HepG2 (cell line): Measurements from ENCODE around the gene ZSCAN31. TPM values are rescaled to one million over a fixed set of nuclear protein-coding genes. Genes with fewer than 3 reads are reported as not detected.
A peak's percentile ranks its signal among the peaks of the same experiment; 100 is the strongest.

Experiments
- ESRRA ChIP-seq: sonication (generic); formaldehyde crosslinking; IDR thresholded peaks from 2 replicates; pipeline ENCODE4 v1.5.1; 2020; ENCODE audit warnings: mild to moderate bottlenecking, low read depth, missing genetic modification reagents
- FOSL2 ChIP-seq: sonication (generic); formaldehyde crosslinking; IDR thresholded peaks from 2 replicates; pipeline ENCODE4 v1.4.0; 2020; ENCODE audit warnings: missing genetic modification reagents
- FOXK1 ChIP-seq: sonication (generic); formaldehyde crosslinking; IDR thresholded peaks from 2 replicates; pipeline ENCODE4 v1.4.0; 2020; ENCODE audit warnings: low read depth, missing genetic modification reagents, borderline replicate concordance
- FOXM1 ChIP-seq: sonication (generic); formaldehyde crosslinking; IDR thresholded peaks from 2 replicates; pipeline ENCODE4 v1.5.0; 2020; ENCODE audit warnings: missing genetic modification reagents
- GABPA ChIP-seq, 2 experiments: IDR thresholded peaks; 2 replicates each; pipeline ENCODE4 v1.6.1; 2011 to 2016; ENCODE audit warnings: low read depth in 2 of 2, low read length in 1 of 2, missing biosample characterization in 1 of 2, missing genetic modification characterization in 1 of 2
- POGZ ChIP-seq: sonication (generic); formaldehyde crosslinking; IDR thresholded peaks from 2 replicates; pipeline ENCODE4 v1.4.0; 2020; ENCODE audit warnings: mild to moderate bottlenecking, missing genetic modification reagents
- RBFOX2 ChIP-seq: fragments of 200-400 bp; formaldehyde crosslinking; IDR thresholded peaks from 2 replicates; pipeline ENCODE4 v1.6.1; 2017; ENCODE audit warnings: low read depth, mild to moderate bottlenecking, low read length
- U2AF2 ChIP-seq: fragments of 200-400 bp; formaldehyde crosslinking; IDR thresholded peaks from 2 replicates; pipeline ENCODE4 v1.6.1; 2017; ENCODE audit warnings: low read depth, mild to moderate bottlenecking, low read length
- ZFAT ChIP-seq: sonication (generic); formaldehyde crosslinking; conservative IDR thresholded peaks from 2 replicates; pipeline ENCODE4 v1.8.1; 2023; ENCODE audit warnings: missing genetic modification reagents, inconsistent platforms
- ZFP36L1 ChIP-seq: sonication (generic); formaldehyde crosslinking; IDR thresholded peaks from 2 replicates; pipeline ENCODE4 v1.8.0; 2022; ENCODE audit warnings: mild to moderate bottlenecking, missing genetic modification reagents, moderate library complexity
- ZNF615 ChIP-seq: sonication (generic); formaldehyde crosslinking; IDR thresholded peaks from 2 replicates; pipeline ENCODE4 v1.5.0; 2020; ENCODE audit warnings: mild to moderate bottlenecking, missing genetic modification reagents, borderline replicate concordance
- polyA plus RNA-seq, 8 experiments: library from polyadenylated mRNA; depleted of rRNA in 3 of 8; stranded (reverse) in 7 of 8; unstranded in 1 of 8; fragments of >200 nt; fragmentation: Illumina TruSeq in 4 of 8; extraction: Trizol in 4 of 8; gene quantifications; 2 replicates each; pipeline versions ENCODE4 v1.2.1 to v1.2.3, GENCODE V29; 2011 to 2016; ENCODE audit warnings: low read depth in 4 of 8, missing spikeins in 1 of 8, mixed read lengths in 1 of 8; ENCODE audit not compliant: insufficient read depth in 1 of 8
- total RNA-seq, 5 experiments: library from RNA; depleted of rRNA; stranded (reverse); fragments of >200 nt; fragmentation: Illumina TruSeq; extraction: Trizol; gene quantifications; 2 replicates each; pipeline ENCODE4 v1.2.3, GENCODE V29; 2016; ENCODE audit warnings: low read depth in 1 of 5
- TF ChIP-seq, protein P1 (sequence below): sonication (generic); formaldehyde crosslinking; IDR thresholded peaks from 2 replicates; pipeline ENCODE4 v1.5.1; 2020; ENCODE audit warnings: missing genetic modification reagents, mild to moderate bottlenecking, borderline replicate concordance
- TF ChIP-seq, protein P2 (sequence below): sonication (generic); formaldehyde crosslinking; IDR thresholded peaks from 2 replicates; pipeline ENCODE4 v1.8.0; 2022; ENCODE audit warnings: low read depth, missing genetic modification reagents
- TF ChIP-seq, protein P3 (sequence below): sonication (generic); formaldehyde crosslinking; IDR thresholded peaks from 2 replicates; pipeline ENCODE4 v1.5.1; 2020; ENCODE audit warnings: mild to moderate bottlenecking, missing genetic modification reagents, moderate library complexity
- TF ChIP-seq, protein P4 (sequence below): fragments of 450-650 bp; IDR thresholded peaks from 2 replicates; pipeline ENCODE4 v1.6.1; 2016
- TF ChIP-seq, protein P5 (sequence below): sonication (generic); IDR thresholded peaks from 2 replicates; pipeline ENCODE4 v1.6.1; 2016; ENCODE audit warnings: low read depth, borderline replicate concordance

The ZSCAN31 gene
- total and polyA plus RNA-seq, 2 of the 13 experiments (the other 11 are each of a cell fraction or from before 2014, with no cell fraction given), result 5.3 to 6.2 TPM

DNA sequence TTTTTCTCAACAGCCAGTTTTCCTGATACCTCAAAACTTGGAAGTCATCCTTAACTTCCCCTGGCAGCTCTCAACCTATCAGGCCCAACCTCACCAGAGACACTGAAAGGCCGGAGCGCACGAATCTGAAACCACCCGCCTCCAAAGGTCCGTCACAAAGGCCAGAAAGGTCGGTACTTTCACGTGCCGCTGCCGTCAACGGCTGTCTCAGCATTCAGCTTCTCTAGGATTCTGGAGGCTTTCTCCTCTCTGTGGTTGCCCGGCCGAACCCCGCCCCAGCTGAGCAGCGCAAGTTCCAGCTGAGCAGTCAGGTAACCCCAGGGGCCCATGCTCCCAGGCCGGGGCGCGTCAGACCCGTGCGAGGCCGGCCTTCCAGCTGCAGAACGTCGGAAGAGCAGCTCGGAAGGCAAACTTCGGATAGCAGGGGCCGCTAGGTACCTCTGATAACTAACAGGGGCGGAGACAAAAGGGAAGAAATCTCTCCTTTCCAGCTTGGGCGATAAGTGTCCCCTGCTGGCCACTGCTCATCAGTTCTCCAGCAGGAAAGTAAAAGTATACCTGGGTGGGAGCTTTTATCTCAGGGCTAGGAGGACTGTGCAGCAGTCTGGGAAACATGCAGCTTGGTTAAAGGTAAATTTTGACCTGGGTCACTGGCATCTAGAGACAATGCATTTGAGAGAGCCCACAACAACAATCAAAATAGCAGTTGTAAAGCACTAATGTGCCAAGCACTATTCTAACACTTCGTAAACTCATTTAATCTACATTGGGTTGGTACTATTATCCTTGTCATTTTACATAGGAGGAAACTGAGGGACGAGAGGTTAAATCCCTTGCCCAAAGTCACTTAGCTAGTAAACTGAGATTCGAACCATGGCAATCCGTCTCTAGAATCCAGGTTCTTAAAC lies 47.5 kb upstream of the ZSCAN31 start (continued):
- TF ChIP-seq, protein P1, sequence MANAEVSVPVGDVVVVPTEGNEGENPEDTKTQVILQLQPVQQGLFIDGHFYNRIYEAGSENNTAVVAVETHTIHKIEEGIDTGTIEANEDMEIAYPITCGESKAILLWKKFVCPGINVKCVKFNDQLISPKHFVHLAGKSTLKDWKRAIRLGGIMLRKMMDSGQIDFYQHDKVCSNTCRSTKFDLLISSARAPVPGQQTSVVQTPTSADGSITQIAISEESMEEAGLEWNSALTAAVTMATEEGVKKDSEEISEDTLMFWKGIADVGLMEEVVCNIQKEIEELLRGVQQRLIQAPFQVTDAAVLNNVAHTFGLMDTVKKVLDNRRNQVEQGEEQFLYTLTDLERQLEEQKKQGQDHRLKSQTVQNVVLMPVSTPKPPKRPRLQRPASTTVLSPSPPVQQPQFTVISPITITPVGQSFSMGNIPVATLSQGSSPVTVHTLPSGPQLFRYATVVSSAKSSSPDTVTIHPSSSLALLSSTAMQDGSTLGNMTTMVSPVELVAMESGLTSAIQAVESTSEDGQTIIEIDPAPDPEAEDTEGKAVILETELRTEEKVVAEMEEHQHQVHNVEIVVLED, result peak; percentile 90
- TF ChIP-seq, protein P2, sequence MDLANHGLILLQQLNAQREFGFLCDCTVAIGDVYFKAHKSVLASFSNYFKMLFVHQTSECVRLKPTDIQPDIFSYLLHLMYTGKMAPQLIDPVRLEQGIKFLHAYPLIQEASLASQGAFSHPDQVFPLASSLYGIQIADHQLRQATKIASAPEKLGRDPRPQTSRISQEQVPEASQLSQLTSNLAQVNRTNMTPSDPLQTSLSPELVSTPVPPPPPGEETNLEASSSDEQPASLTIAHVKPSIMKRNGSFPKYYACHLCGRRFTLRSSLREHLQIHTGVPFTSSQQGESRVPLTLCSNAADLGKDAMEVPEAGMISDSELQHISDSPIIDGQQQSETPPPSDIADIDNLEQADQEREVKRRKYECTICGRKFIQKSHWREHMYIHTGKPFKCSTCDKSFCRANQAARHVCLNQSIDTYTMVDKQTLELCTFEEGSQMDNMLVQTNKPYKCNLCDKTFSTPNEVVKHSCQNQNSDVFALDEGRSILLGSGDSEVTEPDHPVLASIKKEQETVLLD (CRISPR knock-in tag), result no peak
- TF ChIP-seq FOXM1 (no peak), RBFOX2 (peak; percentile 56; the same call in 1 of the 2 replicates), ESRRA (CRISPR knock-in tag) (peak; percentile 62; the same call in 1 of the 2 replicates), POGZ (peak; percentile 99), FOSL2 (CRISPR knock-in tag) (peak; percentile 73), GABPA (IDR thresholded peaks at IDR 0.05; ENCODE audit: low read depth, low read length) (peak; percentile 40; the same call in 1 of the 2 replicates), GABPA (CRISPR knock-in tag; IDR thresholded peaks at IDR 0.05; ENCODE audit: low read depth) (peak; percentile 90), ZNF615 (CRISPR knock-in tag) (no peak), U2AF2 (no peak), ZFAT (CRISPR knock-in tag) (no peak), ZFP36L1 (CRISPR knock-in tag) (peak; percentile 97), FOXK1 (peak; percentile 83; the same call in 1 of the 2 replicates)
- TF ChIP-seq, protein P3, sequence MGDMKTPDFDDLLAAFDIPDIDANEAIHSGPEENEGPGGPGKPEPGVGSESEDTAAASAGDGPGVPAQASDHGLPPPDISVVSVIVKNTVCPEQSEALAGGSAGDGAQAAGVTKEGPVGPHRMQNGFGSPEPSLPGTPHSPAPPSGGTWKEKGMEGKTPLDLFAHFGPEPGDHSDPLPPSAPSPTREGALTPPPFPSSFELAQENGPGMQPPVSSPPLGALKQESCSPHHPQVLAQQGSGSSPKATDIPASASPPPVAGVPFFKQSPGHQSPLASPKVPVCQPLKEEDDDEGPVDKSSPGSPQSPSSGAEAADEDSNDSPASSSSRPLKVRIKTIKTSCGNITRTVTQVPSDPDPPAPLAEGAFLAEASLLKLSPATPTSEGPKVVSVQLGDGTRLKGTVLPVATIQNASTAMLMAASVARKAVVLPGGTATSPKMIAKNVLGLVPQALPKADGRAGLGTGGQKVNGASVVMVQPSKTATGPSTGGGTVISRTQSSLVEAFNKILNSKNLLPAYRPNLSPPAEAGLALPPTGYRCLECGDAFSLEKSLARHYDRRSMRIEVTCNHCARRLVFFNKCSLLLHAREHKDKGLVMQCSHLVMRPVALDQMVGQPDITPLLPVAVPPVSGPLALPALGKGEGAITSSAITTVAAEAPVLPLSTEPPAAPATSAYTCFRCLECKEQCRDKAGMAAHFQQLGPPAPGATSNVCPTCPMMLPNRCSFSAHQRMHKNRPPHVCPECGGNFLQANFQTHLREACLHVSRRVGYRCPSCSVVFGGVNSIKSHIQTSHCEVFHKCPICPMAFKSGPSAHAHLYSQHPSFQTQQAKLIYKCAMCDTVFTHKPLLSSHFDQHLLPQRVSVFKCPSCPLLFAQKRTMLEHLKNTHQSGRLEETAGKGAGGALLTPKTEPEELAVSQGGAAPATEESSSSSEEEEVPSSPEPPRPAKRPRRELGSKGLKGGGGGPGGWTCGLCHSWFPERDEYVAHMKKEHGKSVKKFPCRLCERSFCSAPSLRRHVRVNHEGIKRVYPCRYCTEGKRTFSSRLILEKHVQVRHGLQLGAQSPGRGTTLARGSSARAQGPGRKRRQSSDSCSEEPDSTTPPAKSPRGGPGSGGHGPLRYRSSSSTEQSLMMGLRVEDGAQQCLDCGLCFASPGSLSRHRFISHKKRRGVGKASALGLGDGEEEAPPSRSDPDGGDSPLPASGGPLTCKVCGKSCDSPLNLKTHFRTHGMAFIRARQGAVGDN (CRISPR knock-in tag), result peak; percentile 98
- TF ChIP-seq, protein P4, sequence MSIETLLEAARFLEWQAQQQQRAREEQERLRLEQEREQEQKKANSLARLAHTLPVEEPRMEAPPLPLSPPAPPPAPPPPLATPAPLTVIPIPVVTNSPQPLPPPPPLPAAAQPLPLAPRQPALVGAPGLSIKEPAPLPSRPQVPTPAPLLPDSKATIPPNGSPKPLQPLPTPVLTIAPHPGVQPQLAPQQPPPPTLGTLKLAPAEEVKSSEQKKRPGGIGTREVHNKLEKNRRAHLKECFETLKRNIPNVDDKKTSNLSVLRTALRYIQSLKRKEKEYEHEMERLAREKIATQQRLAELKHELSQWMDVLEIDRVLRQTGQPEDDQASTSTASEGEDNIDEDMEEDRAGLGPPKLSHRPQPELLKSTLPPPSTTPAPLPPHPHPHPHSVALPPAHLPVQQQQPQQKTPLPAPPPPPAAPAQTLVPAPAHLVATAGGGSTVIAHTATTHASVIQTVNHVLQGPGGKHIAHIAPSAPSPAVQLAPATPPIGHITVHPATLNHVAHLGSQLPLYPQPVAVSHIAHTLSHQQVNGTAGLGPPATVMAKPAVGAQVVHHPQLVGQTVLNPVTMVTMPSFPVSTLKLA, result peak; percentile 76
- TF ChIP-seq, protein P5, sequence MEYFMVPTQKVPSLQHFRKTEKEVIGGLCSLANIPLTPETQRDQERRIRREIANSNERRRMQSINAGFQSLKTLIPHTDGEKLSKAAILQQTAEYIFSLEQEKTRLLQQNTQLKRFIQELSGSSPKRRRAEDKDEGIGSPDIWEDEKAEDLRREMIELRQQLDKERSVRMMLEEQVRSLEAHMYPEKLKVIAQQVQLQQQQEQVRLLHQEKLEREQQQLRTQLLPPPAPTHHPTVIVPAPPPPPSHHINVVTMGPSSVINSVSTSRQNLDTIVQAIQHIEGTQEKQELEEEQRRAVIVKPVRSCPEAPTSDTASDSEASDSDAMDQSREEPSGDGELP, result peak; percentile 99
